ENCODE measurements around the gene ACOT2.
"Not testable (repeated sequence)": the region's sequence is repeated elsewhere in the genome, so short reads cannot be mapped to it uniquely, and the experiment has no call there.

The ACOT2 gene

GRCh38 chr14:73569185-73569958 lies at the start of gene ACOT2:
Gene ACOT2 (plus strand): TSS chr14:73569213. CDS start chr14:73569241, 28 bp downstream.
- DNase-seq, result peak; percentile 78

GRCh38 chr14:73521229-73521628 lies 47.8 kb upstream of the ACOT2 start:
- DNase-seq, result no peak

GRCh38 chr14:73524493-73524892 lies 44.5 kb upstream of the ACOT2 start:
- no peak for DNase-seq

GRCh38 chr14:73526036-73526984 lies 42.7 kb upstream of the ACOT2 start:
- no peak for DNase-seq

GRCh38 chr14:73529356-73529755 lies 39.7 kb upstream of the ACOT2 start:
- DNase-seq, result not testable (repeated sequence)

GRCh38 chr14:73531971-73532370 lies 37.0 kb upstream of the ACOT2 start:
- not testable (repeated sequence) for DNase-seq

GRCh38 chr14:73537244-73538045 lies 31.6 kb upstream of the ACOT2 start:
- DNase-seq, result not testable (repeated sequence)

- not testable (repeated sequence) for DNase-seq
Measured at GRCh38 chr14:73539017-73539416, 30.0 kb upstream of the ACOT2 start.

- not testable (repeated sequence) for DNase-seq
Measured at GRCh38 chr14:73542961-73543360, 26.1 kb upstream of the ACOT2 start.

GRCh38 chr14:73545353-73545752 lies 23.7 kb upstream of the ACOT2 start:
- DNase-seq, result not testable (repeated sequence)

- not testable (repeated sequence) for DNase-seq
Measured at GRCh38 chr14:73549097-73549496, 19.9 kb upstream of the ACOT2 start.

GRCh38 chr14:73549889-73550524 lies 19.0 kb upstream of the ACOT2 start:
- not testable (repeated sequence) for DNase-seq

- no peak for DNase-seq
Measured at GRCh38 chr14:73553845-73554244, 15.2 kb upstream of the ACOT2 start.

GRCh38 chr14:73557201-73557600 lies 11.8 kb upstream of the ACOT2 start:
- not testable (repeated sequence) for DNase-seq

- DNase-seq, result not testable (repeated sequence)
Measured at GRCh38 chr14:73558238-73558637, 10.8 kb upstream of the ACOT2 start.

GRCh38 chr14:73562256-73562655 lies 6.8 kb upstream of the ACOT2 start:
- DNase-seq, result not testable (repeated sequence)

GRCh38 chr14:73562696-73563095 lies 6.3 kb upstream of the ACOT2 start:
- DNase-seq, result not testable (repeated sequence)

GRCh38 chr14:73566431-73566830 lies 2.6 kb upstream of the ACOT2 start:
- not testable (repeated sequence) for DNase-seq

GRCh38 chr14:73566935-73567334 lies 2.1 kb upstream of the ACOT2 start:
- DNase-seq, result not testable (repeated sequence)

- no peak for DNase-seq
Measured at GRCh38 chr14:73567358-73567757, 1.7 kb upstream of the ACOT2 start.

- DNase-seq, result no peak
Measured at GRCh38 chr14:73567951-73568885, 795 bp upstream of the ACOT2 start.

Data from kidney glomerular epithelial cell (primary cell).